K562 (cell line): ENCODE results near the gene DPCD. TPM values are rescaled to one million over a fixed set of nuclear protein-coding genes. Genes with fewer than 3 reads are reported as not detected.
A peak's percentile ranks its signal among the peaks of the same experiment; 100 is the strongest.

Experiments
- DMBX1 ChIP-seq: fragments of 250-450 bp; sonication (Bioruptor Pico); IDR thresholded peaks from 2 replicates; pipeline ENCODE4 v1.8.0; 2022; ENCODE audit warnings: inconsistent platforms, mild to moderate bottlenecking, moderate library complexity, borderline replicate concordance
- JUN ChIP-seq, 2 experiments: sonication (generic) in 1 of 2; formaldehyde crosslinking in 1 of 2; IDR thresholded peaks; 2 replicates each; pipeline versions ENCODE4 v1.6.1 to v1.8.0; 2012 to 2022; ENCODE audit warnings: borderline replicate concordance in 2 of 2, mild to moderate bottlenecking in 2 of 2, improper control_type of control experiment in 1 of 2, low read depth in 1 of 2, low read length in 1 of 2, missing genetic modification reagents in 1 of 2
- LCOR ChIP-seq: sonication (generic); formaldehyde crosslinking; IDR thresholded peaks from 2 replicates; pipeline ENCODE4 v1.8.0; 2022; ENCODE audit warnings: mild to moderate bottlenecking, missing genetic modification reagents
- MAZ ChIP-seq, 2 experiments: fragments of 450-650 bp in 1 of 2; sonication (generic) in 1 of 2; formaldehyde crosslinking; IDR thresholded peaks in 1 of 2; conservative IDR thresholded peaks in 1 of 2; 2 replicates each; pipeline versions ENCODE4 v1.4.0 to v1.5.0; 2020; ENCODE audit warnings: mild to moderate bottlenecking in 1 of 2, missing genetic modification reagents in 1 of 2
- RAD21 ChIP-seq, 2 experiments: fragments of 250-450 bp in 1 of 2; fragments of 450-650 bp in 1 of 2; sonication (Bioruptor Pico) in 1 of 2; formaldehyde crosslinking in 1 of 2; IDR thresholded peaks in 1 of 2; conservative IDR thresholded peaks in 1 of 2; 2 replicates each; pipeline versions ENCODE4 v1.4.0 to v1.8.0; 2020 to 2022; ENCODE audit warnings: mild to moderate bottlenecking in 2 of 2, moderate library complexity in 1 of 2
- SOX6 ChIP-seq: fragments of 450-650 bp; IDR thresholded peaks from 2 replicates; pipeline ENCODE4 v1.6.1; 2014; ENCODE audit warnings: mild to moderate bottlenecking
- STAG1 ChIP-seq: sonication (generic); formaldehyde crosslinking; IDR thresholded peaks from 2 replicates; pipeline ENCODE4 v1.5.0; 2020; ENCODE audit warnings: missing genetic modification reagents, borderline replicate concordance
- TAF7 ChIP-seq: fragments of 450-650 bp; IDR thresholded peaks from 2 replicates; pipeline ENCODE4 v1.6.1; 2016; ENCODE audit warnings: missing genetic modification characterization, missing compliant biosample characterization
- TCF3 ChIP-seq: sonication (generic); formaldehyde crosslinking; IDR thresholded peaks from 2 replicates; pipeline ENCODE4 v1.4.0; 2020; ENCODE audit warnings: mild to moderate bottlenecking, missing genetic modification reagents
- TCF7 ChIP-seq: sonication (generic); IDR thresholded peaks from 2 replicates; pipeline ENCODE4 v1.6.1; 2016; ENCODE audit warnings: antibody characterized with exemption, borderline replicate concordance
- U2AF2 ChIP-seq: fragments of 200-400 bp; formaldehyde crosslinking; optimal IDR thresholded peaks from 2 replicates; pipeline ENCODE3; 2017; ENCODE audit warnings: low read depth, mild to moderate bottlenecking, low read length
- ZKSCAN3 ChIP-seq: fragments of 250-450 bp; sonication (Bioruptor Pico); IDR thresholded peaks from 2 replicates; pipeline ENCODE4 v1.4.0; 2020
- polyA plus RNA-seq, 8 experiments: library from polyadenylated mRNA; depleted of rRNA in 4 of 8; stranded (reverse) in 5 of 8; unstranded in 3 of 8; fragments of >200 nt; fragmentation: Nextera tagmentation in 2 of 8; fragmentation: Illumina TruSeq in 1 of 8; extraction: Ambion mirVana in 2 of 8; extraction: Trizol in 1 of 8; gene quantifications; 2 replicates each; pipeline versions ENCODE4 v1.2.1 to v1.2.3, GENCODE V29; 2011 to 2014; ENCODE audit warnings: inconsistent platforms in 1 of 8, missing spikeins in 1 of 8
- total RNA-seq, 7 experiments: library from RNA; depleted of rRNA in 6 of 7; stranded (reverse); fragments of >200 nt in 6 of 7; fragmentation: Illumina TruSeq in 2 of 7; extraction: Trizol in 2 of 7; gene quantifications; 2 replicates each; pipeline versions ENCODE4 v1.2.1 to v1.2.3, GENCODE V29; 2011 to 2021; ENCODE audit warnings: low replicate concordance in 1 of 7
- TF ChIP-seq, protein P1 (sequence below), 2 experiments: fragments of 450-650 bp; formaldehyde crosslinking in 1 of 2; IDR thresholded peaks; 2 replicates each; pipeline versions ENCODE4 v1.4.0 to v1.6.1; 2014 to 2020; ENCODE audit warnings: mild to moderate bottlenecking in 2 of 2, borderline replicate concordance in 1 of 2, low read depth in 1 of 2
- TF ChIP-seq, protein P2 (sequence below): fragments of 450-650 bp; formaldehyde crosslinking; IDR thresholded peaks from 2 replicates; pipeline ENCODE4 v1.4.0; 2020; ENCODE audit warnings: mild to moderate bottlenecking, moderate library complexity
- TF ChIP-seq, protein P3 (sequence below): fragments of 450-650 bp; formaldehyde crosslinking; IDR thresholded peaks from 2 replicates; pipeline ENCODE4 v1.4.0; 2020; ENCODE audit warnings: mild to moderate bottlenecking, moderate library complexity

The DPCD gene
- total and polyA plus RNA-seq, 9 of the 15 experiments (the other 6 are each of a cell fraction or from before 2014, with no cell fraction given): 12.1 to 45.2 (median 20.0) TPM

DNA sequence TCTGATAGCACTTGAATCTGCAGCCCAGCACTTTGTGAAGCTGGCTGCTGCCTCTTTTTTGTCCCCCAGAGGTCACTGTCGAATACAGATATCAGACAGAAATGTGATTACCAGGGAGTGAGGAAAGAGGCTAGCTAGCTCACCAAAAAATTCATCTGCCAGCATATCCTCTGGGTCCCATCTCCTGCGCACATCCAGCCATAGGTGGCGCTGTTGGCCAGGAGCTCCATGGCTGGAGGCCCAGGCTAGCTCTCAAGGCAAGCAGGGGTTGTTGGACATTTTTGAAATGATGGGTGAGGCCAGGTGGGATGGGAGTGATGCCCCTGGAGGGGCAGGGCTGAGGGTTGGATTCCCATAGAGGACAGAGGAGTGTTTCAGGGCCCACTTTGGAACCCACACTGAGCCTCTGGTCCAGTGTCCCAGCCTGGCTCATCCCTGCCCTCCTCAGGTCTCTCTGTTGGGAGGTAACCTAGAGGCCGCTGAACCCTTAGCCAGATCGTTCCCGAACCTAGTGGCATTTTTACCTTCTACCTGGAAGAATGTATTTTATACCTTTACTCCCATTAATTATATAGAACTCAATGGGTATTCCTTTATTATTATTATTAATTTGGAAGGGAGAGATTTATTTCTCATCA lies 14.8 kb downstream of the DPCD start (continued):
- TF ChIP-seq, protein P1, sequence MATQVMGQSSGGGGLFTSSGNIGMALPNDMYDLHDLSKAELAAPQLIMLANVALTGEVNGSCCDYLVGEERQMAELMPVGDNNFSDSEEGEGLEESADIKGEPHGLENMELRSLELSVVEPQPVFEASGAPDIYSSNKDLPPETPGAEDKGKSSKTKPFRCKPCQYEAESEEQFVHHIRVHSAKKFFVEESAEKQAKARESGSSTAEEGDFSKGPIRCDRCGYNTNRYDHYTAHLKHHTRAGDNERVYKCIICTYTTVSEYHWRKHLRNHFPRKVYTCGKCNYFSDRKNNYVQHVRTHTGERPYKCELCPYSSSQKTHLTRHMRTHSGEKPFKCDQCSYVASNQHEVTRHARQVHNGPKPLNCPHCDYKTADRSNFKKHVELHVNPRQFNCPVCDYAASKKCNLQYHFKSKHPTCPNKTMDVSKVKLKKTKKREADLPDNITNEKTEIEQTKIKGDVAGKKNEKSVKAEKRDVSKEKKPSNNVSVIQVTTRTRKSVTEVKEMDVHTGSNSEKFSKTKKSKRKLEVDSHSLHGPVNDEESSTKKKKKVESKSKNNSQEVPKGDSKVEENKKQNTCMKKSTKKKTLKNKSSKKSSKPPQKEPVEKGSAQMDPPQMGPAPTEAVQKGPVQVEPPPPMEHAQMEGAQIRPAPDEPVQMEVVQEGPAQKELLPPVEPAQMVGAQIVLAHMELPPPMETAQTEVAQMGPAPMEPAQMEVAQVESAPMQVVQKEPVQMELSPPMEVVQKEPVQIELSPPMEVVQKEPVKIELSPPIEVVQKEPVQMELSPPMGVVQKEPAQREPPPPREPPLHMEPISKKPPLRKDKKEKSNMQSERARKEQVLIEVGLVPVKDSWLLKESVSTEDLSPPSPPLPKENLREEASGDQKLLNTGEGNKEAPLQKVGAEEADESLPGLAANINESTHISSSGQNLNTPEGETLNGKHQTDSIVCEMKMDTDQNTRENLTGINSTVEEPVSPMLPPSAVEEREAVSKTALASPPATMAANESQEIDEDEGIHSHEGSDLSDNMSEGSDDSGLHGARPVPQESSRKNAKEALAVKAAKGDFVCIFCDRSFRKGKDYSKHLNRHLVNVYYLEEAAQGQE (IDR thresholded peaks at IDR 0.05; ENCODE audit: borderline replicate concordance): peak; percentile 90
- TF ChIP-seq, protein P1 (CRISPR knock-in tag; IDR thresholded peaks at IDR 0.05; ENCODE audit: low read depth): no peak
- peak; percentile 91 for TF ChIP-seq LCOR (CRISPR knock-in tag)
- TF ChIP-seq SOX6: peak; percentile 11; the same call in 1 of the 2 replicates
- no peak for TF ChIP-seq U2AF2
- TF ChIP-seq TCF3 (CRISPR knock-in tag): peak; percentile 16; the same call in 1 of the 2 replicates
- TF ChIP-seq ZKSCAN3: peak; percentile 74; the same call in 1 of the 2 replicates
- TF ChIP-seq RAD21 (CRISPR knock-in tag; conservative IDR thresholded peaks at IDR 0.05 in 1 of 2, IDR thresholded peaks at IDR 0.05 in 1 of 2): peak; percentile 81 to 88
- no peak for TF ChIP-seq TCF7
- no peak for TF ChIP-seq MAZ (CRISPR knock-in tag; conservative IDR thresholded peaks at IDR 0.05 in 1 of 2, IDR thresholded peaks at IDR 0.05 in 1 of 2)
- TF ChIP-seq DMBX1 (CRISPR knock-in tag): no peak
- TF ChIP-seq JUN (IDR thresholded peaks at IDR 0.05; ENCODE audit: borderline replicate concordance, low read depth, low read length): no peak
- TF ChIP-seq JUN (CRISPR knock-in tag; IDR thresholded peaks at IDR 0.05; ENCODE audit: borderline replicate concordance): no peak
- TF ChIP-seq, protein P2, sequence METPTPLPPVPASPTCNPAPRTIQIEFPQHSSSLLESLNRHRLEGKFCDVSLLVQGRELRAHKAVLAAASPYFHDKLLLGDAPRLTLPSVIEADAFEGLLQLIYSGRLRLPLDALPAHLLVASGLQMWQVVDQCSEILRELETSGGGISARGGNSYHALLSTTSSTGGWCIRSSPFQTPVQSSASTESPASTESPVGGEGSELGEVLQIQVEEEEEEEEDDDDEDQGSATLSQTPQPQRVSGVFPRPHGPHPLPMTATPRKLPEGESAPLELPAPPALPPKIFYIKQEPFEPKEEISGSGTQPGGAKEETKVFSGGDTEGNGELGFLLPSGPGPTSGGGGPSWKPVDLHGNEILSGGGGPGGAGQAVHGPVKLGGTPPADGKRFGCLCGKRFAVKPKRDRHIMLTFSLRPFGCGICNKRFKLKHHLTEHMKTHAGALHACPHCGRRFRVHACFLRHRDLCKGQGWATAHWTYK (CRISPR knock-in tag): no peak
- peak; percentile 82; the same call in 1 of the 2 replicates for TF ChIP-seq STAG1 (CRISPR knock-in tag)
- no peak for TF ChIP-seq TAF7
- TF ChIP-seq, protein P3, sequence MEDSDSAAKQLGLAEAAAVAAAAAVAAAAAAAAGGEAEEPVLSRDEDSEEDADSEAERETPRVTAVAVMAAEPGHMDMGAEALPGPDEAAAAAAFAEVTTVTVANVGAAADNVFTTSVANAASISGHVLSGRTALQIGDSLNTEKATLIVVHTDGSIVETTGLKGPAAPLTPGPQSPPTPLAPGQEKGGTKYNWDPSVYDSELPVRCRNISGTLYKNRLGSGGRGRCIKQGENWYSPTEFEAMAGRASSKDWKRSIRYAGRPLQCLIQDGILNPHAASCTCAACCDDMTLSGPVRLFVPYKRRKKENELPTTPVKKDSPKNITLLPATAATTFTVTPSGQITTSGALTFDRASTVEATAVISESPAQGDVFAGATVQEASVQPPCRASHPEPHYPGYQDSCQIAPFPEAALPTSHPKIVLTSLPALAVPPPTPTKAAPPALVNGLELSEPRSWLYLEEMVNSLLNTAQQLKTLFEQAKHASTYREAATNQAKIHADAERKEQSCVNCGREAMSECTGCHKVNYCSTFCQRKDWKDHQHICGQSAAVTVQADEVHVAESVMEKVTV: peak; percentile 77
